GM19023 (cell line): ENCODE measurements around the gene CPEB1.
A peak's percentile ranks its signal among the peaks of the same experiment; 100 is the strongest.
"Not testable (repeated sequence)": the region's sequence is repeated elsewhere in the genome, so short reads cannot be mapped to it uniquely, and the experiment has no call there.

Experiments
- ATAC-seq: cut with Tn5 transposase; IDR thresholded peaks from one replicate; pipeline ENCODE4 v1.9.1; 2021; ENCODE audit warnings: mild to moderate bottlenecking, moderate library complexity; ENCODE audit not compliant: unreplicated experiment

The CPEB1 gene

DNA sequence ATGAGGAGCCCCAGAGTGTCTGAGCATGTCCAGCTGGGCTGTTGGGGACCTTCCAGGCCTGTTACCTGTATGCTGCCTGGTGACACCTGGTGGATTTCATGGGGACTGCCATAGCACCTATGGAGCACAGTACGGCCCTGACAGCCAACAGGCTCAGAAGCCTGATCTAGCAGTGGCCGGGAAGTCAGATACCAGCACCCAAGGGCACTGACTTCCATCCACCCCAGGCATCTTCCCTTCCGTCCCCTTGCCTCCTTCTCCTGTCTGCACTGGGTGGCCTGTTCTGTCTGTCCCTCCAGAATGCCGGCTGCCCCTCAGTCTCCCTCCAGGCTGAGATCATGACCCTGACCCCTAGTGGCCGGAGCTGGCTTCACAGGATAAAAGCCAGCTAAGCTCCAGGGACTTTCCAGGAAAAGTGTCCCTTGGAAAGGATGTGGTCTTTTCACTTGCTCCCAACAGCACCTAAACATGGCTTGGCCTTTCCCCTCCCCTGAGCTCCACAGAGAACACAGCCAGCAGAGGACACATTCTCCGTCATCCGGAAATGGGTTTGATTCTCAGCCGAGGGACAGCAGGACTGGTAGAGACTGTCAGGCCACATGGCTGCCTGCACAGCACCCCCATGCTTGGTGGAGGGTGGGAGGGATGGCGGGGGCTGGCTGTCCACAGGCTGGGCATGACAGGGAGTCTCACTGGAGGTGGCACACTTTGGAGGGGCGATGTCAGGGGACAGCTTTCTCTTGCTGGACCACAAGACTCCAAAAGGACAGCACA, 116.4 kb downstream of the CPEB1 start:
- peak; percentile 87 for ATAC-seq

DNA sequence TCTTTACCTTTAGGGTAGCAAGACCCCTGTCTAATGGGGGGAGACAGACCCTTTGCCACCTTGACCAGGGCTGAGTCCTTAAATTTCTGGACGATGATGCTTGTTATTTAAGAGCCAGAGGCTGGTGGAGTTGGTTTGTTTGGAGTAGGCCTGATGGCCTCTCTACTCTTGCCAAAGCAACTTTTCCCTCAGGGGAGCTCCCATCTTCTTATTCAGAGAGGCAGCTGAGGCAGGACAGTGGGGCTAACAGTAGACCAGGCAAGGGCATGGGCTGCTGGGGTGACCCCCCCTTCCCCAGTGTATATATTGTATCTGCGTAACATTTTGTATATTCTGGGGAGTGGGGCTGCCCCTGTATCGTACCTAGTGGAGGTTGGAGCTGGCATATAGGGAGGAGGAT, 117.2 kb downstream of the CPEB1 start:
- no peak for ATAC-seq

DNA sequence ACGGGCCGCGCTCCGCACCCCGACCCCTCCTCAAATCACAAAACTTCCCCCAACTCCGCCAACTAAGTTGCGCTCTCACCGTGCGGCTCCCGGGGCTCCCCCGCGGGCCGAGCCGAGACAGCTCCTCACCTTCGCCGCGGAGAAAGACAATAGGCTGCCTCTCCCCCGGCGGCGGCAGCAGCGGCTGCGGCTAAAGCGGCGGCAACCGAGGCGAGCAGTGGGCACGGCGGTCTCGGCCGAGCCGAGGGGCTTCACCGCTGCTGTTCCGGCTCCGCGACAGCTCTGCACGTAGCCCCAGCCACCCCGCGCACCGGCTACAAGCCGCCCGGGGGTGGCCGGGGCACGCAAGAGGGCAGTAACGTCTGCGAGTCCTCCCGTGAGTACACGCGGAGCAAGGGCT, 133.6 kb downstream of the CPEB1 start:
- not testable (repeated sequence) for ATAC-seq

DNA sequence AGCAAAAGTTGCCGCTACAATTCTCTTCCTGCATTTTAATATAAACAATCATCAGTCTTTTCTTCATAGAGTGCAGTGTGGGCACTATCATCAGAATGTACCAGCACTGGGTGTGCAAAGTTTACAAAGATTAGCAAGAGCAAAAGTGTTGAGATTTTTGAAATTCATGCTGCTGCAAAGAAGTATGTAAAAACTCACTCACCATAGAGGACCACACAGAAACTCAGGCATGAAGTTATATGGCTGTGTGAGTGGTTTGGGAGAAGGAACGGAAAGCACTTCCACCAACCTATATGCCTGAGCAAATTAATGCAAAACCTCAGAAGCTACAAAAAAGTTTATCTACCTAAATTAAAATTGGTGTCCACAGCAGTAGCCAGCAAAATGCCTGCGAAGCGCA, 139.5 kb downstream of the CPEB1 start:
- not testable (repeated sequence) for ATAC-seq

DNA sequence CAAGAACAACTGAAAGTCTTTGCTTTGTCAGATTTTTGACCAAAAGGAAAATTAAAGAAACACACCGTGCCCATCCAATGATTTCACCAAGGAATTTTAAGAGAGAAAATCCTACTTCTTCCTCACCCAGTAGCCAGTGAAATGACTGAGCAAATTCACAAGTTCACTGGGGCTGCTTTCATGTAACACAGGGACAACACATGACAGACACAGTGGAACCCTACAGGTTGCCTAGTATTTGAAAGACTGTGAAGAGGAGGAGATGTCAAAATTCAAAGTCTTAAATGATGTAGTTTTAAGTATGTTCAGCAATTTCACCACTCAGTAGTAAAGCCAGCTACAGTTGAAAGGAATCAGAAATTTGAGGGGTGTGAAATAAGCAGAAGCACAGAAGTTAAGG, 140.1 kb downstream of the CPEB1 start:
- ATAC-seq: not testable (repeated sequence)

DNA sequence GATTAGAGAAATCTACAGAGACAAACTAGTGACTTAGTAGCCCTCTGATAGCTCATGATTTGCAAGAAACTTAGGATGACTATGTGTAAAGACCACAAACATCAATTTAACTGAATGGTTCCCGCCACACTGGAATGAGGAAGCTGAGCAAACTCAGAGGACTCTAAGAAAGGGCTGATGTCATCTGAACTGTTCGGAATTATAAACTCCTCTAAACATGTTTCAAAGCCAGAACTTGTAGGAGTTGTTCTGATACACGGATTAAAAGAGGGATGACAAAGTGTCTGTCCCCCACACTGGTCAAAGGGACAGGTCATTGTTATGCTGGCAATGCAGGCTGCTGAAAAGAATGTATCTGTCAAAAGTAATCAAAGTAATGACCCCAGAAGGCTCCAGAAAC, 141.3 kb downstream of the CPEB1 start:
- ATAC-seq: not testable (repeated sequence)

DNA sequence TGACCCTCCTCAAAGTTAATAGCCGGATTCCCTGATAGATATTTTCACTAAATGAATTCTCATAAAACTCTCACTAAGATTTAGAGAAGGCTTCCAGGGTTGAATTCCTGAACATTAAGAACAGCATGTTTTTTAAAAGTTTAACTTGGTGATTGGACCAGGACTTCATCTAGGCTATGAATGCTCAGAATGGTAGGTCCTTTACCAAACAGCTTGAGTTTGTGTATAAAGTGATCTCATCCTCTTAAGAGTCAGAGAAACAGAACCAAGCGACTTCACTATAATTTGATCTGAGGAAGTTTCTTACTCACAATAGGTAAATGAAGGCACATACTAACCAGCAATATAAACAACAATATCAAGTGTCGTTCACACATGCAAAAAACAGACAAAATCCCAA, 143.1 kb downstream of the CPEB1 start:
- ATAC-seq: not testable (repeated sequence)

DNA sequence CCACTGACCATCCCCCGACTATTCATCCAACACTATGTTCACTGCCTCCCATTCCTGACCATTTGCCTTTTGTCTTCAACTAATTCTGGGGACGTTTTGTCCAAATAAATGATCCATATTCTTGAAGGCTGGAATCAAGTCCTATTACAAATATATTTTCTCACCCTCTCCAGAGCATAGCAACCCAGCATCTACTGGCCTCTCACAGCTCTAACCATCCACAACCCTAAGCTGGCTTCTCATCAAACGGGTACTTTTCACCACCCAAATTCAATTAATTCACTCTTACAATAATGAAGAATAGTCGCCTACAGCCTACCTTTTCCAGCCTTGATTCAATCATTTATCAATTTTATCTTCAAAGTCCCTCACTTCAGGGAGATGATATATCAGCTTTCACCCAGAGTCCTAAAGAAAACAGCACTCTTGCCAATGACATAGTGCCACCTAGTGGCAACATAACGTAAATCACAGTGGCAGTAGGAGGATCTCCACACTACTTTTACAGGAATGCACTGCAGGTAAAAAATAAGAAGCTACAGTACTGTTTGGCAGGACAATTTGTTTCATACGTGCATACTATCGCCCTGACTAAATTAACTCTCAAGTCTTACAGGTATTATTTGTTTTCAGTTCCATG, 144.3 kb downstream of the CPEB1 start:
- not testable (repeated sequence) for ATAC-seq

DNA sequence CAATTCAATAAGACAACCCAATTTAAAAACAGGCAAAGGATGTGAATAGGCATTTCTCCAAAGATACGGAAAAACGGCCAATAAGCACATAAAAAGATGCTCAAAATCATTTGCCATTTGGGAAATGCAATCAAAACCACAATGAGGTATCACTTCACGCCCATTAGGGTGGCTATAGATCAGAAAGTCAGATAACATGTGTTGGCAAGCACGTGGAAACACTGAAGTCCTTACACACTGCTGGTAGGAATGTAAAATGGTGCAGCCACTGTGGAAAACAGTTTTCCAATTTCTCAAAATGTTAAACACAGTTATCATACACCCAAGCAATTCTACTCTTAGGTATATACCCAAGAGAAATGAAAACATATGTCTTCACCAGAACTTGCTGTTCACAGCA, 146.4 kb downstream of the CPEB1 start:
- not testable (repeated sequence) for ATAC-seq

DNA sequence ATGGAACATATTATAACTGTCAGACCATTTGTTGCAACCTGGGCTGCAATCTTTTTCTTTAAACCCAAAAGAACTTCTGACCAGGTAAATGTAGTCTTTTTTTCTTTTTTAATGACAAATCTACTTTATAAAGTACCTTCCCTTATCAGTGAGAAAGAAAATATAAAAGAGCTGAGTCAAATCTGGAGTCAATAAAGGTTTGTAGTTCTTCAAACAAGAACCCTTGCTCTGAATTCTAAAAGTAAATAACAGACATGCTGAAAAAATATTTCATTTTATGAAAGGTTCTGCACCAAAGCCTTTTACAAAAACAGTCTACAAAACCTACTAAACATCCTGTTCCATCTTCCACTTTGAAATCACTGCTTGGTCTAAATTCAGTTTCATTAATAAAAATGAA, 149.2 kb downstream of the CPEB1 start:
- ATAC-seq: not testable (repeated sequence)
